MCF 10A (cell line): ENCODE results near the gene GAK. TPM values are rescaled to one million over a fixed set of nuclear protein-coding genes. Genes with fewer than 3 reads are reported as not detected.

ENCODE experiments used
- BruUV-seq: library from RNA; stranded (reverse); fragments of 400-500 nt; replicated peaks from 2 replicates; lab custom pipeline; 2021; lab: Mats Ljungman, UMichigan
- CTCF ChIA-PET: fragments of 300-600 bp; sonication (Branson Sonifier 250); formaldehyde crosslinking; extraction: SDS; loops from one replicate; lab custom pipeline; 2021; ENCODE audit warnings: antibody characterized with exemption, inconsistent platforms; lab: Yijun Ruan, JAX
- POLR2A ChIA-PET: fragments of 300-600, 350-650 bp; sonication (Branson Sonifier 250); formaldehyde crosslinking; extraction: SDS; loops from one replicate; lab custom pipeline; 2020; ENCODE audit warnings: antibody characterized with exemption, inconsistent platforms; lab: Yijun Ruan, JAX
- DNase-seq: peaks from one replicate; pipeline ENCODE4 v3.0.0-alpha.2; 2018; ENCODE audit not compliant: unreplicated experiment
- H3K27ac Mint-ChIP-seq: one replicate; pipeline ENCODE4 v1.8.0; 2022; ENCODE audit warnings: mild to moderate bottlenecking, low read depth, mixed read lengths; ENCODE audit not compliant: unreplicated experiment
- H3K27me3 Mint-ChIP-seq: one replicate; pipeline ENCODE4 v1.8.0; 2022; ENCODE audit warnings: mixed read lengths; ENCODE audit not compliant: insufficient read depth, unreplicated experiment
- H3K36me3 Mint-ChIP-seq: one replicate; pipeline ENCODE4 v1.8.0; 2022; ENCODE audit warnings: mild to moderate bottlenecking, moderate library complexity, mixed read lengths; ENCODE audit not compliant: insufficient read depth, unreplicated experiment
- H3K4me1 Mint-ChIP-seq: one replicate; pipeline ENCODE4 v1.8.0; 2022; ENCODE audit warnings: mixed read lengths; ENCODE audit not compliant: insufficient read depth, unreplicated experiment
- H3K4me3 Mint-ChIP-seq: one replicate; pipeline ENCODE4 v1.8.0; 2022; ENCODE audit warnings: mild to moderate bottlenecking, moderate library complexity, mixed read lengths; ENCODE audit not compliant: unreplicated experiment
- H3K9me3 Mint-ChIP-seq: one replicate; pipeline ENCODE4 v1.8.0; 2022; ENCODE audit warnings: mixed read lengths; ENCODE audit not compliant: unreplicated experiment
- intact Hi-C: fragments of 100-400 bp; cut with micrococcal nuclease; formaldehyde crosslinking; loops from 2 replicates; pipeline ENCODE4 v1.14.1; 2022
- total RNA-seq: library from RNA; stranded (reverse); gene quantifications from 2 replicates; pipeline ENCODE4 v1.2.3, GENCODE V29; 2022
- TF ChIP-seq, protein P1 (sequence below): fragments of 200-600 bp; IDR thresholded peaks from one replicate; pipeline ENCODE4 v1.8.0; 2022; ENCODE audit warnings: antibody characterized with exemption, mild to moderate bottlenecking; ENCODE audit not compliant: unreplicated experiment

The GAK gene
- total RNA-seq, 1 experiment from 2014 or later, result 72.9 TPM

DNA sequence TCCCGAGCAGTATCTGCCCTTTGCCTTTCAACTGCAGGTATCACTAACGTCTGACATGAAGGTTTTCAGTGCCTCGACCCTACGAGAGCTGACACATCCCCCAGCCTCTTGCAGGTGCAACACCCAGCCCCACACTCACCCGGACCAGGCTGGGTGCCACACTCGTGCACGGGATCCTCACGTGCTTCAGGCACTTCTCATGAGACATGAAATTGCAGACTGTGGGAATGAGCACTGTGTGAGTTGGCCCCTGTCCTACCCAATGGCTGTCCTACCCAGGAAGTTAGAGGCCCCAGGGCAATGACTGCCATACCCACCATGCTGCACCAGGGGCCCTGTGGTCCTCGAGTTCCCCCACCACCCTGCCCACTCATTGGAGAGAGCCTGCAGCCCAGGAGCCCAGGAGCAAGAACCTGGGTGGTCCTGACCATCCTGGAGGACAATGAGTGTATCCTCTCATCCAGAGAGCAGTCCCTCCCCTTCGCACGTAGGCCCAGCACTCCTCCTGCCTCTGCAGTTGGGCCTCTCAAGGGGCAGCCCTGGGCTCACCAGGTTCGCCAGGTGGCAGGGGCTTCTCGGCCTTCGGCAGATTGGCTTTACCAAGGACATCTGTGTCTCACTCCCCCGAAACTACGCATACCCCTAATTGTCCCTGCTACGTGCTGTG is 38.9 kb upstream of the GAK start:
- DNase-seq, result no peak
- H3K4me3 Mint-ChIP-seq, result peak overlapping the region; percentile 8
- no TSS peak for BruUV-seq
- H3K27ac Mint-ChIP-seq, result no peak overlapping the region
- ChIA-PET POLR2A (interaction anchor here (2.5 kb wide), 1 partner anchor 39 kb away, joined by 10 read pairs; the partner anchor contains the start of genes GAK and TMEM175), CTCF (no interaction called here)
- H3K27me3 Mint-ChIP-seq, result no peaks in the 10 kb centered on the region
- no peaks in the 10 kb centered on the region for H3K9me3 Mint-ChIP-seq
- intact Hi-C loops, result no loop called here
- TF ChIP-seq, protein P1, sequence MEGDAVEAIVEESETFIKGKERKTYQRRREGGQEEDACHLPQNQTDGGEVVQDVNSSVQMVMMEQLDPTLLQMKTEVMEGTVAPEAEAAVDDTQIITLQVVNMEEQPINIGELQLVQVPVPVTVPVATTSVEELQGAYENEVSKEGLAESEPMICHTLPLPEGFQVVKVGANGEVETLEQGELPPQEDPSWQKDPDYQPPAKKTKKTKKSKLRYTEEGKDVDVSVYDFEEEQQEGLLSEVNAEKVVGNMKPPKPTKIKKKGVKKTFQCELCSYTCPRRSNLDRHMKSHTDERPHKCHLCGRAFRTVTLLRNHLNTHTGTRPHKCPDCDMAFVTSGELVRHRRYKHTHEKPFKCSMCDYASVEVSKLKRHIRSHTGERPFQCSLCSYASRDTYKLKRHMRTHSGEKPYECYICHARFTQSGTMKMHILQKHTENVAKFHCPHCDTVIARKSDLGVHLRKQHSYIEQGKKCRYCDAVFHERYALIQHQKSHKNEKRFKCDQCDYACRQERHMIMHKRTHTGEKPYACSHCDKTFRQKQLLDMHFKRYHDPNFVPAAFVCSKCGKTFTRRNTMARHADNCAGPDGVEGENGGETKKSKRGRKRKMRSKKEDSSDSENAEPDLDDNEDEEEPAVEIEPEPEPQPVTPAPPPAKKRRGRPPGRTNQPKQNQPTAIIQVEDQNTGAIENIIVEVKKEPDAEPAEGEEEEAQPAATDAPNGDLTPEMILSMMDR, result no peak
- H3K36me3 Mint-ChIP-seq, result peaks cover 2% of the 10 kb centered on the region
- H3K4me1 Mint-ChIP-seq, result peaks cover 5% of the 10 kb centered on the region

DNA sequence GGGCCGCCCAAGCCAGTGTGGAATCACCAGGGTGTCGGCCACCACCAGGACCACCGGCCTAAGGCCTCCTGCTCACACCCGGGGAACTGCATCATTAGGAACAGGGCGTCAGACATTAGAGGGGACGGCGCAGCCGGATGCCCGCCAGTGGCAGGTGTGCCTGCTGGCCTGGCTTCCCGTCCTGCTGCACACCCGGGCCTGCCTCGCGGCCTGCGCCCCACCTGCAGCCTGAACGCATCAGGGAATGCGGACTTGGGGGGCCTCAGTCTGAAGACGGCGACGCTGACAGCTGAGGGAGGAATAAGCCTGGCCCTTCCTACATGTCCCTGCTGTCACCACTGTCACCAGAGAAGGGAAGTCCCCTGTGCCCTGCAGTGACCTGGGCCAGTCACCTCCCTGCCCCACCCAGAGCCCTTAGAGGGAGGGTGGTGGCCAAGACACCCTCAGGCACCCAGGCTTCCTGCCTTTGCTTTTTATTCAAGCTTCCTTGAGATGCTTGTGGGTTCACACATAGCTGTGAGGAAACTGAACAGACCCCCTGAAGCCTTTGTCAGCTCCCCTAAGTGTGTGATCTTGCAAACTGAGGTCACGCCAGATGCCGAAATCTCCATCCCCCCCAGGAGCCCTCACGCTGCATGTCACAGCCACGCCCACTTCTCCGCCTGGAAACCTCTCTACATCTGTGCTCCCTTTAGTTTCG is 38.1 kb upstream of the GAK start:
- Mint-ChIP-seq H3K27ac (no peak overlapping the region), H3K4me3 (no peak overlapping the region), H3K4me1 (peaks cover 5% of the 10 kb centered on the region), H3K36me3 (peaks cover 10% of the 10 kb centered on the region), H3K27me3 (no peaks in the 10 kb centered on the region), H3K9me3 (no peaks in the 10 kb centered on the region)
- ChIA-PET CTCF (no interaction called here), POLR2A (no interaction called here)
- no peak for DNase-seq
- no TSS peak for BruUV-seq
- intact Hi-C loops, result no loop called here
- TF ChIP-seq, protein P1, result no peak

DNA sequence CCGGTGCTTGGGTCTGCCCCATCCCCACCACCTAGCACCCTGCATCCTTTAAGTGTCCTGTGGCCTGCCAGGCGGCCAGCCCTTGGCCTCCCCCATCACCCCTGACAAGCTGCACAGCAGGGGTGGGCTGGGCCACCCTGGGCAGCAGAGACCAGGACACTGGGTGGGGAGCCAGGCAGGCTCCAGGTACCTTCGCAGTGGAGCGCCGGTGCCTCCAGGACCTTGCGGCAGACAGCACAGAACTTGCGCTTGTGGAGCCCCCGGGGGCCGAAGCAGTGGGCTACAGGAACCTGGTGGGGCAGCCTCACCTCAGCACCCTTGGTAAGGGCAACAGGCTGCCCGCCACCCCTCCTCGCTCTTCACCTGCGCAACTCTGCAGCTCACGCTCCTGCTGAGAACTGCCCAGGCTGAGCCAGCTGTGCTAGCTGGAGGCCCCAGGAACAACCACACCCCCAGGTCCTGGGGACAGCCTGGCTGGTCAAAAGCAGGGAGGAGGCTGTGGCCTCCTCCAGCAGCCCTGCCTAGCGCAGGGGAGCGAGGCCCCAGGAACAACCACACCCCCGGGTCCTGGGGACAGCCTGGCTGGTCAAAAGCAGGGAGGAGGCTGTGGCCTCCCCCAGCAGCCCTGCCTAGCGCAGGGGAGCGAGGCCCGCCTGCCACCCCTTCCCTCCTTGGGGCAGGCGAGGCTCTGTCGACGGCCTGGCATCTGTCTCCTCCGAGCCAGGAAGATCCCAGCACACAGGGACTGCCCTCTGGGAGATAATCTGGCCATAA is 36.7 kb upstream of the GAK start:
- CTCF ChIA-PET, result interaction anchor here (0.6 to 1.0 kb wide), 3 partner anchors 13 to 1317 kb away, joined by 3 read pairs; no protein-coding TSS in a partner anchor
- POLR2A ChIA-PET, result no interaction called here
- TF ChIP-seq, protein P1, result no peak
- intact Hi-C loops, result no loop called here
- Mint-ChIP-seq H3K4me1 (peaks cover 5% of the 10 kb centered on the region), H3K36me3 (peaks cover 10% of the 10 kb centered on the region), H3K4me3 (no peak overlapping the region), H3K27ac (no peak overlapping the region), H3K9me3 (no peaks in the 10 kb centered on the region), H3K27me3 (no peaks in the 10 kb centered on the region)
- no TSS peak for BruUV-seq
- no peak for DNase-seq

DNA sequence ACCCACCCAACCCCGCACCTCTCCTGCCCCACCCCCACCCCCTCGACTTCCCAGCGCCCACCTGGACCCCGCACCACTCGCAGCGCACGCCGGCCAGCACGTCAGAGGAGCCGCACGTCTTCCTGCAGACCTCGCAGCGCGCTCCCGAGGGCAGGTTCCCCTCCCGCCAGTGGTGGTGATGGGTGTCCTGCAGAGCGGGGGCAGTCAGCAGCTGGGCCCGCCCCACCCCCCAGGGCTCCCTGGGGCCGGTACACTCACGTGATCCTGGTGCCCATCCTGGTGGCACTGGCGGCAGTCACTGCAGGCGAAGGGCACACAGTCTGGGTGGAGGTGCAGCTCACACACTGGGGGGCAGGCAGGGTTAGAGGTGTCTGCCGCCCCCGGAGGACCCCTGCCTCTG is 36.1 kb upstream of the GAK start:
- ChIA-PET POLR2A (no interaction called here), CTCF (interaction anchor here (1.0 kb wide), 1 partner anchor 20 kb away, joined by 3 read pairs; no protein-coding TSS in a partner anchor)
- Mint-ChIP-seq H3K36me3 (peaks cover 10% of the 10 kb centered on the region), H3K27me3 (no peaks in the 10 kb centered on the region), H3K4me3 (no peak overlapping the region), H3K9me3 (no peaks in the 10 kb centered on the region), H3K4me1 (peaks cover 5% of the 10 kb centered on the region), H3K27ac (no peak overlapping the region)
- TF ChIP-seq, protein P1, result no peak
- DNase-seq, result no peak
- BruUV-seq, result no TSS peak
- intact Hi-C loops, result no loop called here
